IPS-18c (cell line): ENCODE measurements around the gene GALK1.
A peak's percentile ranks its signal among the peaks of the same experiment; 100 is the strongest.

ENCODE experiments used
- H3K4me3 ChIP-seq: 2 replicates; pipeline ENCODE4 v1.7.0; 2013; ENCODE audit warnings: low read depth, mild to moderate bottlenecking, low read length, moderate library complexity; ENCODE audit not compliant: insufficient read depth
- H3K9me3 ChIP-seq: one replicate; pipeline ENCODE4 v1.6.1; 2013; ENCODE audit warnings: mild to moderate bottlenecking, low read length, moderate library complexity; ENCODE audit not compliant: control insufficient read depth, insufficient read depth

The GALK1 gene

GRCh38 chr17:75755990-75756389 lies 9.0 kb downstream of the GALK1 start:
- H3K9me3 ChIP-seq, result no peaks in the 10 kb centered on the region
- no peak overlapping the region for H3K4me3 ChIP-seq

GRCh38 chr17:75755205-75755901 lies 9.6 kb downstream of the GALK1 start:
- H3K4me3 ChIP-seq, result no peak overlapping the region
- H3K9me3 ChIP-seq, result no peaks in the 10 kb centered on the region

GRCh38 chr17:75754378-75755204 lies 10.4 kb downstream of the GALK1 start:
- no peak overlapping the region for H3K4me3 ChIP-seq

GRCh38 chr17:75753514-75754377 lies 11.2 kb downstream of the GALK1 start:
- Histone ChIP-seq H3K4me3 (peak overlapping the region; percentile 31), H3K9me3 (no peaks in the 10 kb centered on the region)

More at GRCh38 chr17:75754378-75755204, 10.4 kb downstream of the GALK1 start:
- H3K9me3 ChIP-seq, result no peaks in the 10 kb centered on the region

GRCh38 chr17:75752802-75753513 lies 12.0 kb downstream of the GALK1 start:
- no peaks in the 10 kb centered on the region for H3K9me3 ChIP-seq

GRCh38 chr17:75752405-75752709 lies 12.6 kb downstream of the GALK1 start:
- Histone ChIP-seq H3K9me3 (no peaks in the 10 kb centered on the region), H3K4me3 (no peak overlapping the region)

More at GRCh38 chr17:75752802-75753513, 12.0 kb downstream of the GALK1 start:
- H3K4me3 ChIP-seq, result peak overlapping the region; percentile 31; the same call in 1 of the 2 replicates

GRCh38 chr17:75751676-75752404 lies 13.2 kb downstream of the GALK1 start:
- Histone ChIP-seq H3K4me3 (no peak overlapping the region), H3K9me3 (no peaks in the 10 kb centered on the region)

- Histone ChIP-seq H3K4me3 (no peak overlapping the region), H3K9me3 (no peaks in the 10 kb centered on the region)
These were observed 14.2 kb downstream of the GALK1 start for GRCh38 chr17:75750661-75751423.

- H3K4me3 ChIP-seq, result no peak overlapping the region
These were observed 15.2 kb downstream of the GALK1 start for GRCh38 chr17:75749545-75750389.

GRCh38 chr17:75748706-75749105 lies 16.3 kb downstream of the GALK1 start:
- H3K4me3 ChIP-seq, result no peak overlapping the region
- H3K9me3 ChIP-seq, result no peaks in the 10 kb centered on the region

More at GRCh38 chr17:75749545-75750389, 15.2 kb downstream of the GALK1 start:
- H3K9me3 ChIP-seq, result no peaks in the 10 kb centered on the region

GRCh38 chr17:75743625-75744206 lies 21.3 kb downstream of the GALK1 start:
- no peak overlapping the region for H3K4me3 ChIP-seq
- no peaks in the 10 kb centered on the region for H3K9me3 ChIP-seq

- Histone ChIP-seq H3K4me3 (no peak overlapping the region), H3K9me3 (no peaks in the 10 kb centered on the region)
These were observed 22.7 kb downstream of the GALK1 start for GRCh38 chr17:75742337-75742736.

- Histone ChIP-seq H3K9me3 (no peaks in the 10 kb centered on the region), H3K4me3 (no peak overlapping the region)
These were observed 24.3 kb downstream of the GALK1 start for GRCh38 chr17:75740631-75741077.

GRCh38 chr17:75740215-75740614 lies 24.8 kb downstream of the GALK1 start:
- no peaks in the 10 kb centered on the region for H3K9me3 ChIP-seq
- H3K4me3 ChIP-seq, result no peak overlapping the region

GRCh38 chr17:75739801-75740200 lies 25.2 kb downstream of the GALK1 start:
- Histone ChIP-seq H3K4me3 (no peak overlapping the region), H3K9me3 (no peaks in the 10 kb centered on the region)
